ENCODE data around the gene CCNI2.
A peak's percentile ranks its signal among the peaks of the same experiment; 100 is the strongest.

Gene CCNI2

GRCh38 chr5:132766020-132766805 is 19.0 kb downstream of the CCNI2 start:
- DNase-seq = no peak

GRCh38 chr5:132766806-132767055 is 19.5 kb downstream of the CCNI2 start:
- DNase-seq = no peak

DNA sequence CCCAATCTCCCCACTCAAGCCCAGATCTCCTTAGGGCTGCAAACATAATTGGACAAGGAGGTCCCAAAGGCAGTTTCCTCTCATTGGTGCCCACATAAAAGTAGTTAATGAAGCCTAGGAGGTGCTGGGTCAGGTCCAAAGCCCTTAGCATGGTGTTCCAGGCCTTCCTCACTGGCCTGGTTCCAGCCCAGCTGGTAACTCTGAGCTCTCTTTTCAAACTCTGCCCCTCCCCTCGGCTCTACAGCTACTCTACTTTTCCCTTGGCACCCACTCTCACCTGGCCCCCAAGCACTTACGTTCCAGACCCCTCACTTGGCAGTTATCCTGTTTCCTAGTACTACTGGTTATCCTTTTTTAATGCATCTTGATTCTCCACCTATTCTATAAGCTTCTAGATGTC is 19.9 kb downstream of the CCNI2 start:
- no peak for DNase-seq

GRCh38 chr5:132768485-132768868 is 21.3 kb downstream of the CCNI2 start:
- DNase-seq = no peak

DNA sequence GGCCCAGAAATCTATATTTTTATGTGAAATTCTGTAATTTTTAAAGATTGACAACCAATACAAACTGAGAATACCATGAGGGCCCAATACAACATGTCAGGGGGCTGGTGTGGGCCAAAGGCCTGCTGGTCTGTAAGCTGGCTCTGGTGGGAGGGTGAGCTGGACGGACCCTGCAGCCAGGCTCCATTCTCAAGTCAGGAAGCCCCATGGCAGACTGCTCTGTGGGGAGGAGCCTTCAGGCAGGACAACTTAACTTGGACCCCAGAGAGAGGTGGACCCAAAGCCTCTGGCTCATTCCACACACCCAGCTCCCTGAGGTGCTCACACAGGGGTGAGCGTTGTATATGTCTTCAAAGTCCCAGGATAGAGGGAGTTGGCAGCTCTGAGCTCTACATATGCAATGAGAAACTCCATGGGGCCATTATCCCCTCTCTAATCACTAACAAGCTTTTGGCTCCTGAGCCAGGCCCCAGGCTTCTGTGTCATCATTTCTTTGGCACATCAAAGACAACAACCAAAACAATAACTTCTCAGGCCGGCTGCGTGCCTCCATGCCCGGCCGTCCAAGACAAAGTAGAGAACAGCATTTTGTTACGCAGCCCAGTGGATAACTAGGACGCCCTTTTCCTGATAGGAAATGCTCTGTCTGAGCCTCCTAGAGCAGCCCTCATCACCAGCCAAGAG is 23.4 kb downstream of the CCNI2 start:
- no peak for DNase-seq

DNA sequence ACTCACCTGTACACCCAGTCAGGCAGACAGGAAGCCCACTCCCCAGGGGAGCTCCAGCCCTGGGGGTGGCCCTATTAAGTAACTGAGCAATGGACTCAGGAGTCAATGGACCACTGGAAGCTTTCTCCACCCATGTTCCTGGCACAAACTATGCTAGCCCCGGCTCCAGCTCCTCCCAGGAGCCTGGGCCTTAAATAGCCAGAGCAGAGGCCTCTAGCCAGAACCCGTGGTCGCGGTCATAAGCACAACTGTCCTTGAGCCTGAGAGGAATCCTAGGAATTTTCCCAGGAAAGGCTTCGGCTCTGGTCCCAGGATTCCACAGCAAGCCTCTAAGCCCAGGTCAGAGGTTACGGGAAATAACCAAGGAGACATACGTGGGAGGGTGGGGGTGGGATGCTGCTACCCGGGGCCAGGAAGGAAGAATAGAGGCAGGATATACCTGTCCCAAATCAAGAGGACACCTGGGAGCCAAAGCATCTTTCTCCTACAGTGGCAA is 24.3 kb downstream of the CCNI2 start:
- DNase-seq = no peak

- DNase-seq = no peak
Observed at GRCh38 chr5:132772291-132773070, 25.3 kb downstream of the CCNI2 start.

DNA sequence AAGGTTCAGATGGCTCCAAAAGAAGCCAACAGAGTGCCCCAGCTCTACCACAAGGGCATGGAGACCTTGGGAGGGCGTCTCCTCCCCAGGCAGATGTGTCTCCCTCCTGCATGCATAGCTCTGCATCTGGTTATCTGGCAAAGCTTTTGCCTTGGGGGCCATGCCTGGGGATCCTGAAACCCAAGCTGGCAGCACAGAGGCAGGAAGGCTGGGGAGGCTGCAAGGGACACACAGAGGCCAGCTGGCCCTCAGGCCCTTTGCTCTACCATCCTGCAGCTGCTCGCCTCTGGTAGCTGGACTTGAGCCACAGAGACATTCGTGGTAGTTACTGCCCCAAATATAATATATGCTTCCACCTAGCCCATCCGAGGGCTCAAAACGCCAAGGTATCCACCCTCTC is 25.9 kb downstream of the CCNI2 start:
- DNase-seq = no peak

DNA sequence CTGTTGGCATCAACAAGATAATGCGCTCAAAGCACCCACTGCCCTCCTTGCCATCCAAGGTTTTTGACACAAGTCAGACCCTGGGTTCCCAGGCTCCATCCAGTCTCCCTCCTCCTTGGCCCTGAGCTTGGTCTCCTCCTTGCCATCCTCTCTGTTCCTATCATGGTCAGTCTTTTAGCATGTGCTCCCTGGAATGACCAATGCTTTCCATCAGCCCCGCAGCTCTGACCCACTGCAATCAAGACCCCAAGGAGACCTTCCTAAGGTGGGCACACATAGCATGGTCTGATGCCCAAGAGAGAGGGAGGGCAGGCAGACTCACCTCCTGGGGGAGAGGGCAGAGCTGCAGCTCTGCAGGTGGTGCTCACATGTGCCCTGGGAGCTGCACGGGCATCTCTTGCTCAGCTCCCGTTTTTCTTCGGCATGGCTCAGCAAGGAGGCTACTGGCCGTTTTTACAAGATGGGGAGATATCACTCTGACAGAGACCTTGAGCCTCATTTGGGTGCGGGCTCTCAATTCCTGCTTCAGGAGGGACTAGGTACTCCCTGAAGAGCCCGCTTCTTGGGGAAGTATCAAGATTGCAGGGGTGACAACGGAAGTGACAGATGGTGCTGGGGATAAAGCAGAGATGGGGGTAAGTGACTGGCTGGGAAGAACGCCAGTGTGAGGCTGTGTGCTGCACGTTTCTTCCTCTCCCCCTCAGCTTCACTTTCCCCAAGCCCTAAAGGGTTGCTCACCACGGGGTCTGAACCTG is 26.6 kb downstream of the CCNI2 start:
- no peak for DNase-seq

DNA sequence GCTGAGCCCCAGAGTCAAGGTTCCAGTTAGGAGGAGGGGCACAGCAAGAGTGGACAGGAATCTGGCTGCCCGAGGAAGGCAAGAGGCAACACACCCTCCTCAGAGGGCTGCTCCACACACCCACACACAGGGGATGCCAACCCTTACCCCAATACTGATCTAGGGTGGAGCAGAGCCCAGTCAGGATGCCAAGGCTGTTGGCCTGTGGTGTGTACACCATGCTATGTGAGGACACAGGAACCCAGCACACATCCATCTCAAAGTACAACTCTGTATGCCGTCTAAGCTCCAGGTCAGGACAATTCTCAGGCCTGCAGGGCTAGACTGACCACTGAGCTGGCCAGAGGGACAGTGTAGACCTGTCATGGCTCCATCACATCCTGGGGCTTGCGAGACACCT is 27.2 kb downstream of the CCNI2 start:
- DNase-seq = no peak

DNA sequence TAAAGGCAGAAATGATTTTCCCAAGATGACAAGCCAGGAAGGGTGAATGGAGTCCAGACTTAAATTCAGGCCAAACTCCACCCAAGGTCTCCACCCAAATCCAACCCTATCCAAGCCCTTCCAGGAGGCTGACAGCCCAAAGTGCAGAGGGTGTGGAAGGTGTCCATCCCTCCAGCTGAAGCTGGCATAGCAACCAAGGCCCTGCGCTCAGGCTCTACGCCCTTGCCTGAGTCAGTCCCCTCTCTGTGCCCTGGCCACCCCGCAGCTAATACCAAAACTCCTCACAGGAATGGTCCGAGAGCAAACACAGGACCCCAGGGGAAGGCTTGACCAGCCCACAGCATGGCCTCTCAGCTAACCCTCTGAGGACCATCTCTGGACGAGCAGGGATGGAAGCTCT is 27.7 kb downstream of the CCNI2 start:
- no peak for DNase-seq

DNA sequence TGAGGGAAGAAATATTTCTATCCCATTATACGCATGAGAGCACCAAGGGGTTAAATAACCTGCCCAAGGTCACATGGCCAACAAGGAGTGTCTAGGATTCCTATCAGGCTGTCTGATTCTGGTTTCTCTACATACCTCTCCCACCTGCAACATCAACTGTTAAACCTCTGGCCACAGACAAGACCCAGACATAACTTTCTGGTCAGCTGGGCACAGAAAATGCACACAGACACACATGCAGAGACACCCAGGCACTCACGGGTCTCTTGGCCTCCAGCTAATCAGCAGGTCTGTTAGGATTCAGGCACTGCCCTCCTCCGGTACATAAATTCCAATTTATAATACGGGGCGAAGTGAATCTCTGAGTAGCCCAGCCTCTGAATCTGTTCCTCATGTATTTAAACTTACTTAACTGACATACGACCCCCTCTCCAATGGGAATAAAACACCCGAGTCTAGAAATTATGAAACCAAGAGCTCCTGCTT is 28.3 kb downstream of the CCNI2 start:
- DNase-seq = no peak

- DNase-seq = no peak
Observed at GRCh38 chr5:132776131-132776937, 29.1 kb downstream of the CCNI2 start.

- DNase-seq = no peak
Observed at GRCh38 chr5:132776938-132777208, 29.6 kb downstream of the CCNI2 start.

DNA sequence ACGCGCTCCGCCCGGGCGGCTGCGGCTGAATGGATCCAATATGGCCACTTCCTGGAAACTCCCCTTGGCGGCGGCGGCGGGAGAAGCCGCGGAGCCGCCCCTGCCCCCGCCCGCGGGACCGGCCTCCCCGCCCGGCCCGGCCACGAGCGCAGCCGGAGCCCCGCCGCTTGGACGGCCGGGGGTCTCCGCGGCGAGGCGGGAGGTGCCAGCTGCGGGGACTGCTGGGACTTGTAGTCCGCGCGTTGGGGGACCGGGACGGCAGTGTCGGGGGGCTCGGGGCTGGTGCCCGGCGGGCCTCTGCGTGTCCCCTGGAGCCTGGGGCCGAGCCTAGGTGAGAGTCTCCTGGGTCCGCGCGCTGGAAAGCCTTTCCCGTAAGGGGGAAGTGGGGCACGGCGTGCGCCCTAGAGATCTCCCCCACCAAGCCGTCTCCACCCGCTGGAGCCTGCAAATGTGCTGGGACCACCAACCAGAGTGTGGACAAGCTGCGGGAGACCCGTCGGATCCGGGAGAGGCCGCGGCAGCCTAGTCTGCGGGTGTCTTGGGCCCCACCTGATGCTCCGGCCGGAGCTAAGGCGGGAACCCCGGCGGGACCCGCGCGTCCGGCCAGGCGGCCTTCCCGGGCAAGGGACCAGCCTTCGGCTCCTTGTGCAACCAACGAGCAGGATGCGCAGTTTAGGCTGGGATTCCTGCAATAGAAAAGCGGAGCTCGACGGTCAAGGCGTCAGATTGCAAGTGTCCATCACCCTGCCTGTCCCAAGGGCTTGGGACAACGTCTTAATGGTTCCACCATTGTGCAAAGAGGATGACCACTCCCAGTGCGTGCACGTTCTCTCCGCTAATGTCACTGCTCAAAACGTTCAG is 30.2 kb downstream of the CCNI2 start, which contains the start of gene SEPTIN8:
Gene SEPTIN8, minus strand, starts transcription at position 31 of the 861 bp plus-strand sequence. CDS start 102 bp downstream, outside the sequence.
- peak; percentile 56 for DNase-seq

GRCh38 chr5:132778129-132778528 is 30.9 kb downstream of the CCNI2 start:
- DNase-seq = no peak

DNA sequence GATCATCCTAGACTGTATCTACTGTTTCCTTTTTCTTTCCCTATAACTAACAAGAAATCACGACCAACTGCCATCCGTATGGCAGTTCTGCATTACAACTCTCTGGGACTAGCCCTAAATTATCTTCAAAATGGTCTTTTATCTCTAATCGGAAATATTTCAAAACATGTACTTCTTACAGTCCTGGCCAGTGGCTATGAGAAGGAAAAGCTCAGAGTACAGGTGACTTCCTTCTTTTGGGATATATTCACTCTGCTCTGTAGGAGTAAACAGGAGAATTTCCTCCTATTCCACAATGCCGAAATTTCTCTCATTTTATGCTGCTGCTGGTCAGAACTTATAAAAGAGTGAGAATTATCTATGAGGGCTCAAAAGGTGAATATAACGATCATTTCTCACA is 31.6 kb downstream of the CCNI2 start:
- no peak for DNase-seq

- DNase-seq = no peak
Observed at GRCh38 chr5:132779961-132780360, 32.7 kb downstream of the CCNI2 start.

- DNase-seq = no peak
Observed at GRCh38 chr5:132780577-132780976, 33.4 kb downstream of the CCNI2 start.

GRCh38 chr5:132781029-132781428 is 33.8 kb downstream of the CCNI2 start:
- no peak for DNase-seq

- no peak for DNase-seq
Observed at GRCh38 chr5:132782101-132782500, 34.9 kb downstream of the CCNI2 start.
